Stomach (tissue), 9 donors: ENCODE measurements around the gene CHEK2. TPM values are rescaled to one million over a fixed set of nuclear protein-coding genes. Genes with fewer than 3 reads are reported as not detected.

Experiments used
- DNase-seq, 2 donors: peaks; one replicate each; pipeline versions ENCODE4 v3.0.0 to v3.0.0-alpha.2; 2013 to 2019
- H3K27ac ChIP-seq, 5 donors: fragments of 200-600 bp in 4 of 5; sonication (generic) in 4 of 5; one replicate each; pipeline ENCODE4 v1.5.1; 2013 to 2019; ENCODE audit warnings: mild to moderate bottlenecking in 1 of 5, moderate library complexity in 1 of 5
- H3K27me3 ChIP-seq, 3 donors: fragments of 200-600 bp; sonication (generic); one replicate each; pipeline ENCODE4 v1.5.1; 2017 to 2019; ENCODE audit warnings: mixed run types in 1 of 3
- H3K36me3 ChIP-seq, 4 donors: fragments of 200-600 bp; sonication (generic); 1 replicate in 3 of 4; 2 replicates in 1 of 4; pipeline ENCODE4 v1.5.1; 2016 to 2019
- H3K4me1 ChIP-seq, 4 donors: fragments of 200-600 bp; sonication (generic); one replicate each; pipeline ENCODE4 v1.5.1; 2016 to 2019
- H3K4me3 ChIP-seq, 4 donors: fragments of 200-600 bp; sonication (generic) in 3 of 4; one replicate each; pipeline ENCODE4 v1.5.1; 2016 to 2019; ENCODE audit warnings: mild to moderate bottlenecking in 1 of 4
- H3K9me3 ChIP-seq, 4 donors: fragments of 200-600 bp; sonication (generic); one replicate each; pipeline ENCODE4 v1.5.1; 2016 to 2019
- CTCF ChIP-seq, 7 experiments: fragments of 450-650 bp in 4 of 7; fragments of 200-600 bp in 3 of 7; sonication (generic) in 3 of 7; IDR thresholded peaks; one replicate each; pipeline ENCODE4 v1.5.1; 2016 to 2019; ENCODE audit warnings: antibody characterized with exemption in 7 of 7, control low read depth in 2 of 7, mild to moderate bottlenecking in 1 of 7
- EP300 ChIP-seq: sonication (generic); formaldehyde crosslinking; IDR thresholded peaks from one replicate; pipeline ENCODE4 v1.6.1; 2017; ENCODE audit warnings: antibody characterized with exemption
- POLR2A ChIP-seq, 4 donors: fragments of 450-650 bp; IDR thresholded peaks; one replicate each; pipeline ENCODE4 v1.6.1; 2016; ENCODE audit warnings: antibody characterized with exemption in 4 of 4, control low read depth in 2 of 4, mild to moderate bottlenecking in 1 of 4, moderate library complexity in 1 of 4
- POLR2AphosphoS5 ChIP-seq, 3 donors: sonication (generic); formaldehyde crosslinking; IDR thresholded peaks; one replicate each; pipeline ENCODE4 v1.6.1; 2016; ENCODE audit warnings: antibody characterized with exemption in 3 of 3
- WGBS, 5 donors: extraction: QIAGEN DNeasy Blood & Tissue Kit in 3 of 5; methylation state at CpG; one replicate each; pipeline versions ENCODE4 v1.1.5 to v1.1.7; 2013 to 2018; 5-methylcytosine and 5-hydroxymethylcytosine counted together
- intact Hi-C: fragments of 100-400 bp; cut with DNase I; formaldehyde crosslinking; loops from one replicate; pipeline ENCODE4 v1.15.1; 2023; ENCODE audit warnings: low total_unique reads
- polyA plus RNA-seq, 3 donors: library from polyadenylated mRNA; stranded (reverse); fragments of 200-250 nt; gene quantifications; one replicate each; pipeline ENCODE4 v1.2.3, GENCODE V29; 2013
- total RNA-seq, 5 donors: library from RNA; depleted of rRNA; stranded (reverse); fragments of >200 nt; gene quantifications; one replicate each; pipeline versions ENCODE4 v1.1.0 to v1.2.3, GENCODE V29; 2014 to 2016
- donor health status: healthy with polysubstance abuse.
- donor health status: Bipolar disorder and iron deficiency.
- donor health status: healthy.

CHEK2 gene
- total and polyA plus RNA-seq, 8 donors: 1.0 to 21.5 (median 8.5) TPM; not detected in 1

- Histone ChIP-seq H3K4me1 (no peaks in the 10 kb centered on the region), H3K9me3 (no peaks in the 10 kb centered on the region), H3K4me3 (no peak overlapping the region), H3K27me3 (no peaks in the 10 kb centered on the region), H3K36me3 (peaks cover 0 to 9% (median 4%) of the 10 kb centered on the region in 4 donors), H3K27ac (no peak overlapping the region)
- TF ChIP-seq EP300: no peak
- TF ChIP-seq POLR2A (IDR thresholded peaks at IDR 0.05): no peak
- no peak for TF ChIP-seq POLR2AphosphoS5 (IDR thresholded peaks at IDR 0.05)
- DNase-seq: no peak
- WGBS, 5 donors: 90 to 96% (median 93%) methylated on average over 3 of the region's 3 CpGs
- intact Hi-C loops: no loop called here
Observed at GRCh38 chr22:28730179-28730578, 11.4 kb downstream of the CHEK2 start.

GRCh38 chr22:28728621-28729313 lies 12.9 kb downstream of the CHEK2 start:
- intact Hi-C loops: no loop called here
- WGBS, 5 donors: 93 to 99% (median 95%) methylated on average over 10 of the region's 10 CpGs
- no peak for DNase-seq
- TF ChIP-seq EP300: no peak
- TF ChIP-seq POLR2AphosphoS5 (IDR thresholded peaks at IDR 0.05): no peak
- no peak for TF ChIP-seq CTCF (IDR thresholded peaks at IDR 0.05)
- no peak for TF ChIP-seq POLR2A (IDR thresholded peaks at IDR 0.05)
- Histone ChIP-seq H3K27ac (no peak overlapping the region), H3K4me1 (no peaks in the 10 kb centered on the region), H3K36me3 (peaks cover 0 to 18% (median 11%) of the 10 kb centered on the region in 4 donors), H3K9me3 (no peaks in the 10 kb centered on the region), H3K4me3 (no peak overlapping the region), H3K27me3 (no peaks in the 10 kb centered on the region)

GRCh38 chr22:28728002-28728401 lies 13.6 kb downstream of the CHEK2 start:
- intact Hi-C loops: no loop called here
- no peaks in the 10 kb centered on the region for H3K9me3 ChIP-seq
- TF ChIP-seq EP300: no peak
- TF ChIP-seq CTCF (IDR thresholded peaks at IDR 0.05): no peak
- no peak for TF ChIP-seq POLR2AphosphoS5 (IDR thresholded peaks at IDR 0.05)
- TF ChIP-seq POLR2A (IDR thresholded peaks at IDR 0.05): no peak
- H3K4me1 ChIP-seq: no peaks in the 10 kb centered on the region
- H3K27me3 ChIP-seq: no peaks in the 10 kb centered on the region
- WGBS, 5 donors: 88 to 96% (median 92%) methylated on average over 1 of the region's 1 CpG
- H3K4me3 ChIP-seq: no peak overlapping the region
- no peak for DNase-seq
- no peak overlapping the region for H3K27ac ChIP-seq
- H3K36me3 ChIP-seq: peaks cover 0 to 21% (median 13%) of the 10 kb centered on the region in 4 donors

GRCh38 chr22:28718044-28718443 lies 23.6 kb downstream of the CHEK2 start:
- Histone ChIP-seq H3K9me3 (no peaks in the 10 kb centered on the region), H3K36me3 (peaks cover 0 to 4% (median 2%) of the 10 kb centered on the region in 4 donors), H3K27ac (no peak overlapping the region), H3K4me3 (no peak overlapping the region), H3K27me3 (no peaks in the 10 kb centered on the region), H3K4me1 (no peaks in the 10 kb centered on the region)
- TF ChIP-seq CTCF (IDR thresholded peaks at IDR 0.05) (no peak), POLR2A (IDR thresholded peaks at IDR 0.05) (no peak)
- 88 to 99% (median 96%) methylated on average over 3 of the region's 3 CpGs for WGBS, 5 donors
- intact Hi-C loops: no loop called here
- no peak for DNase-seq

- H3K4me3 ChIP-seq: no peak overlapping the region
- intact Hi-C loops: no loop called here
- H3K27ac ChIP-seq: no peak overlapping the region
- H3K4me1 ChIP-seq: peaks cover 0 to 3% (median 0%) of the 10 kb centered on the region in 4 donors
- WGBS, 5 donors: 88 to 98% (median 97%) methylated on average over 3 of the region's 3 CpGs
- H3K27me3 ChIP-seq: no peaks in the 10 kb centered on the region
- TF ChIP-seq CTCF (IDR thresholded peaks at IDR 0.05): no peak
- no peaks in the 10 kb centered on the region for H3K9me3 ChIP-seq
- DNase-seq: no peak
- peaks cover 0 to 4% (median under 1%) of the 10 kb centered on the region in 4 donors for H3K36me3 ChIP-seq
Observed at GRCh38 chr22:28716686-28717085, 24.9 kb downstream of the CHEK2 start.
